ENCODE results near the gene CFAP300.

GRCh38 chr11:102062106-102062505, 14.9 kb downstream of the CFAP300 start:
- TF ChIP-seq CTCF (conservative IDR thresholded peaks at IDR 0.05) (no peak), ZFX (IDR thresholded peaks at IDR 0.05) (no peak)
